LNCaP clone FGC (cell line): ENCODE data around the gene UXS1.
"Not testable (repeated sequence)": the region's sequence is repeated elsewhere in the genome, so short reads cannot be mapped to it uniquely, and the experiment has no call there.

Experiments used
- DNase-seq: peaks from one replicate; pipeline ENCODE4 v3.0.0-alpha.2; 2011; ENCODE audit warnings: low read depth
- H3K4me3 ChIP-seq: 2 replicates; pipeline ENCODE4 v1.5.1; 2011; ENCODE audit warnings: mild to moderate bottlenecking, low read depth, low read length, control low read depth
- CTCF ChIP-seq: IDR thresholded peaks from 2 replicates; pipeline ENCODE4 v1.5.1; 2012; ENCODE audit warnings: mild to moderate bottlenecking; ENCODE audit not compliant: control insufficient read depth, insufficient read depth; ENCODE audit errors: extremely low read depth

Gene UXS1

GRCh38 chr2:106208874-106209273 is 14.8 kb upstream of the UXS1 start:
- no peak for DNase-seq
- no peak for TF ChIP-seq CTCF
- no peak overlapping the region for H3K4me3 ChIP-seq

- DNase-seq = no peak
- TF ChIP-seq CTCF = no peak
- no peak overlapping the region for H3K4me3 ChIP-seq
These were observed 14.3 kb upstream of the UXS1 start for GRCh38 chr2:106208399-106208798.

- no peak overlapping the region for H3K4me3 ChIP-seq
- DNase-seq = no peak
- TF ChIP-seq CTCF = no peak
These were observed 13.1 kb upstream of the UXS1 start for GRCh38 chr2:106207246-106207645.

GRCh38 chr2:106205488-106205887 is 11.4 kb upstream of the UXS1 start:
- TF ChIP-seq CTCF = no peak
- no peak for DNase-seq
- no peak overlapping the region for H3K4me3 ChIP-seq

- not testable (repeated sequence) for DNase-seq, H3K4me3 ChIP-seq
These were observed 10.4 kb upstream of the UXS1 start for GRCh38 chr2:106204551-106204950.

- DNase-seq = no peak
- H3K4me3 ChIP-seq = no peak overlapping the region
- no peak for TF ChIP-seq CTCF
These were observed 7.6 kb upstream of the UXS1 start for GRCh38 chr2:106201661-106202060.

- no peak for DNase-seq
- no peak for TF ChIP-seq CTCF
- H3K4me3 ChIP-seq = no peak overlapping the region
These were observed 3.8 kb upstream of the UXS1 start for GRCh38 chr2:106197878-106198277.

- TF ChIP-seq CTCF = no peak
These were observed 1.9 kb upstream of the UXS1 start for GRCh38 chr2:106195981-106196380.

More at GRCh38 chr2:106195981-106196380, 1.9 kb upstream of the UXS1 start:
- H3K4me3 ChIP-seq = no peak overlapping the region
- no peak for DNase-seq
